Stomach (tissue), 4 donors: ENCODE measurements around the gene CSN2.

Experiments used
- CTCF ChIP-seq, 7 experiments: fragments of 450-650 bp in 4 of 7; fragments of 200-600 bp in 3 of 7; sonication (generic) in 3 of 7; IDR thresholded peaks; one replicate each; pipeline ENCODE4 v1.5.1; 2016 to 2019; ENCODE audit warnings: antibody characterized with exemption in 7 of 7, control low read depth in 2 of 7, mild to moderate bottlenecking in 1 of 7
- EP300 ChIP-seq: sonication (generic); formaldehyde crosslinking; IDR thresholded peaks from one replicate; pipeline ENCODE4 v1.6.1; 2017; ENCODE audit warnings: antibody characterized with exemption
- POLR2AphosphoS5 ChIP-seq, 3 donors: sonication (generic); formaldehyde crosslinking; IDR thresholded peaks; one replicate each; pipeline ENCODE4 v1.6.1; 2016; ENCODE audit warnings: antibody characterized with exemption in 3 of 3

GRCh38 chr4:69977582-69977981 lies 12.1 kb upstream of the CSN2 start:
- TF ChIP-seq POLR2AphosphoS5 (IDR thresholded peaks at IDR 0.05): no peak
- no peak for TF ChIP-seq CTCF (IDR thresholded peaks at IDR 0.05)
- TF ChIP-seq EP300: no peak
